Gastroesophageal sphincter (tissue), 4 donors: ENCODE measurements around the gene LCT. TPM values are rescaled to one million over a fixed set of nuclear protein-coding genes. Genes with fewer than 3 reads are reported as not detected.
A peak's percentile ranks its signal among the peaks of the same experiment; 100 is the strongest.
"Not testable (repeated sequence)": the region's sequence is repeated elsewhere in the genome, so short reads cannot be mapped to it uniquely, and the experiment has no call there.

Experiments used
- ATAC-seq: fragments of 150-250 bp; one replicate; pipeline ENCODE4 v1.9.1; 2016; ENCODE audit warnings: mild to moderate bottlenecking, moderate library complexity
- H3K27ac ChIP-seq, 4 donors: fragments of 200-600 bp; sonication (generic) in 3 of 4; 1 replicate in 3 of 4; 2 replicates in 1 of 4; pipeline ENCODE4 v1.5.1; 2016 to 2019
- H3K27me3 ChIP-seq: fragments of 200-600 bp; sonication (generic); one replicate; pipeline ENCODE4 v1.5.1; 2019
- H3K36me3 ChIP-seq, 2 donors: fragments of 200-600 bp; sonication (generic); one replicate each; pipeline ENCODE4 v1.5.1; 2019; ENCODE audit warnings: control low read depth in 1 of 2
- H3K4me1 ChIP-seq, 3 donors: fragments of 200-600 bp; sonication (generic); 1 replicate in 2 of 3; 2 replicates in 1 of 3; pipeline ENCODE4 v1.5.1; 2016 to 2019; ENCODE audit warnings: control low read depth in 2 of 3
- H3K4me3 ChIP-seq, 2 donors: fragments of 200-600 bp; sonication (generic); one replicate each; pipeline ENCODE4 v1.5.1; 2019; ENCODE audit warnings: mild to moderate bottlenecking in 1 of 2, moderate library complexity in 1 of 2
- H3K9me3 ChIP-seq, 3 donors: fragments of 200-600 bp; sonication (generic); one replicate each; pipeline ENCODE4 v1.5.1; 2017 to 2019; ENCODE audit warnings: control low read depth in 2 of 3
- CTCF ChIP-seq, 4 experiments: fragments of 200-600 bp in 2 of 4; fragments of 450-650 bp in 2 of 4; sonication (generic) in 1 of 4; IDR thresholded peaks; one replicate each; pipeline ENCODE4 v1.5.1; 2017 to 2019; ENCODE audit warnings: antibody characterized with exemption in 4 of 4, mild to moderate bottlenecking in 2 of 4, moderate library complexity in 2 of 4
- EP300 ChIP-seq: sonication (generic); formaldehyde crosslinking; IDR thresholded peaks from one replicate; pipeline ENCODE4 v1.6.1; 2017; ENCODE audit warnings: antibody characterized with exemption, mild to moderate bottlenecking
- POLR2A ChIP-seq, 2 donors: fragments of 450-650 bp; IDR thresholded peaks; one replicate each; pipeline ENCODE4 v1.6.1; 2017; ENCODE audit warnings: antibody characterized with exemption in 2 of 2, mild to moderate bottlenecking in 2 of 2, moderate library complexity in 1 of 2
- POLR2AphosphoS5 ChIP-seq: sonication (generic); formaldehyde crosslinking; IDR thresholded peaks from one replicate; pipeline ENCODE4 v1.6.1; 2017; ENCODE audit warnings: antibody characterized with exemption
- WGBS, 2 donors: methylation state at CpG; one replicate each; pipeline ENCODE4 v1.1.5; 2018; ENCODE audit warnings: low coverage in 1 of 2; 5-methylcytosine and 5-hydroxymethylcytosine counted together
- total RNA-seq, 4 donors: library from RNA; depleted of rRNA; stranded (reverse); fragments of >200 nt; gene quantifications; one replicate each; pipeline ENCODE4 v1.1.0, GENCODE V29; 2016

Gene LCT
- not detected for total RNA-seq

GRCh38 chr2:135836596-135837270, at the start of gene LCT:
LCT (minus strand) TSS chr2:135837184; CDS start chr2:135837169, 15 bp downstream.
- peaks cover 0 to 3% of the 10 kb centered on the region in 2 donors for H3K36me3 ChIP-seq
- TF ChIP-seq EP300, result no peak
- TF ChIP-seq CTCF (IDR thresholded peaks at IDR 0.05), result no peak
- TF ChIP-seq POLR2AphosphoS5, result no peak
- no peak for TF ChIP-seq POLR2A (IDR thresholded peaks at IDR 0.05)

GRCh38 chr2:135885709-135886108, 48.7 kb upstream of the LCT start:
- no peaks in the 10 kb centered on the region for H3K4me1 ChIP-seq
- ATAC-seq, result no peak
- H3K36me3 ChIP-seq, result no peaks in the 10 kb centered on the region
- H3K9me3 ChIP-seq, result no peaks in the 10 kb centered on the region
- H3K27me3 ChIP-seq, result peaks cover 14% of the 10 kb centered on the region
- H3K27ac ChIP-seq, result no peak overlapping the region
- WGBS, 2 donors, result 71 to 86% methylated on average over 1 of the region's 4 CpGs
- no peak overlapping the region for H3K4me3 ChIP-seq
- TF ChIP-seq POLR2AphosphoS5 (no peak), POLR2A (IDR thresholded peaks at IDR 0.05) (no peak), EP300 (no peak), CTCF (IDR thresholded peaks at IDR 0.05) (no peak)

More at GRCh38 chr2:135836596-135837270, at the start of gene LCT:
- Histone ChIP-seq H3K4me1 (peaks cover 0 to 12% (median 0%) of the 10 kb centered on the region in 3 donors), H3K27me3 (no peaks in the 10 kb centered on the region), H3K4me3 (no peak within 1 kb of the TSS), H3K27ac (no peak within 1 kb of the TSS), H3K9me3 (no peaks in the 10 kb centered on the region)
- 93 to 100% methylated on average over 3 to 4 of the region's 12 CpGs for WGBS, 2 donors
- no peak for ATAC-seq

GRCh38 chr2:135882415-135882814, 45.4 kb upstream of the LCT start:
- Histone ChIP-seq H3K9me3 (no peaks in the 10 kb centered on the region), H3K27me3 (peaks cover 13% of the 10 kb centered on the region), H3K27ac (no peak overlapping the region), H3K4me3 (no peak overlapping the region), H3K4me1 (no peaks in the 10 kb centered on the region), H3K36me3 (no peaks in the 10 kb centered on the region)
- 20 to 71% methylated on average over 1 to 3 of the region's 3 CpGs for WGBS, 2 donors
- TF ChIP-seq POLR2AphosphoS5 (no peak), POLR2A (IDR thresholded peaks at IDR 0.05) (no peak), CTCF (IDR thresholded peaks at IDR 0.05) (no peak), EP300 (no peak)
- no peak for ATAC-seq

- Histone ChIP-seq H3K4me1 (peaks cover 0 to 22% (median 0%) of the 10 kb centered on the region in 3 donors), H3K4me3 (peak overlapping the region; percentile 85 to 90), H3K27ac (peak overlapping the region in 3 of 4 donors; percentile 85 to 93 (median 92))
- H3K27me3 ChIP-seq, H3K36me3 ChIP-seq, H3K9me3 ChIP-seq: not testable (repeated sequence)
- ATAC-seq, result peak; percentile 9
- WGBS, 2 donors, result 81% methylated on average over 12 of the region's 15 CpGs; no CpG with 5 or more reads in 1 of the 2 donors
Measured at GRCh38 chr2:135876770-135877169, 39.8 kb upstream of the LCT start.

GRCh38 chr2:135876066-135876711, 39.2 kb upstream of the LCT start, which contains the start of gene MCM6:
MCM6 (minus strand) TSS chr2:135876443; CDS start chr2:135876365, 78 bp downstream.
- Histone ChIP-seq H3K27ac (peak within 1 kb of the TSS; percentile 68 to 93 (median 88)), H3K4me3 (peak within 1 kb of the TSS; percentile 85 to 90), H3K27me3 (no peaks in the 10 kb centered on the region), H3K4me1 (peaks cover 0 to 22% (median 0%) of the 10 kb centered on the region in 3 donors), H3K36me3 (peaks cover 0 to 14% of the 10 kb centered on the region in 2 donors), H3K9me3 (no peaks in the 10 kb centered on the region)
- 0% methylated on average over 1 to 9 of the region's 71 CpGs for WGBS, 2 donors
- peak; percentile 99 for ATAC-seq
- TF ChIP-seq POLR2AphosphoS5, result peak; percentile 70
- no peak for TF ChIP-seq EP300
- peak in 3 of 4 experiments; percentile 39 to 62 (median 54) for TF ChIP-seq CTCF (IDR thresholded peaks at IDR 0.05)
- peak; percentile 42 to 48 for TF ChIP-seq POLR2A (IDR thresholded peaks at IDR 0.05)
